Neuronal stem cell (in vitro differentiated cells): ENCODE results near the gene ZNF780A.

Source experiments
- DNase-seq: peaks from one replicate; pipeline ENCODE4 v3.0.0-alpha.2; 2013; ENCODE audit warnings: low spot score
- H2AFZ ChIP-seq: one replicate; pipeline ENCODE4 v1.6.1; 2013; ENCODE audit warnings: mild to moderate bottlenecking, low read length, inconsistent platforms
- H2AK5ac ChIP-seq: 2 replicates; pipeline ENCODE4 v1.6.1; 2013; ENCODE audit warnings: low read depth, mild to moderate bottlenecking, inconsistent platforms, low read length, moderate library complexity, mixed read lengths
- H2BK120ac ChIP-seq: 2 replicates; pipeline ENCODE4 v1.6.1; 2013; ENCODE audit warnings: low read depth, mild to moderate bottlenecking, inconsistent platforms, low read length, moderate library complexity, mixed read lengths
- H2BK12ac ChIP-seq: one replicate; pipeline ENCODE4 v1.6.1; 2013; ENCODE audit warnings: low read length, inconsistent platforms
- H2BK15ac ChIP-seq: 2 replicates; pipeline ENCODE4 v1.6.1; 2013; ENCODE audit warnings: mild to moderate bottlenecking, low read length, inconsistent platforms, mixed read lengths
- H2BK5ac ChIP-seq: one replicate; pipeline ENCODE4 v1.6.1; 2013; ENCODE audit warnings: inconsistent platforms, mild to moderate bottlenecking, low read length, moderate library complexity
- H3K14ac ChIP-seq: one replicate; pipeline ENCODE4 v1.6.1; 2013; ENCODE audit warnings: low read length, inconsistent platforms
- H3K18ac ChIP-seq: 2 replicates; pipeline ENCODE4 v1.6.1; 2013; ENCODE audit warnings: low read length, inconsistent platforms
- H3K23ac ChIP-seq: 2 replicates; pipeline ENCODE4 v1.6.1; 2013; ENCODE audit warnings: low read depth, mild to moderate bottlenecking, mixed read lengths, low read length, inconsistent platforms; ENCODE audit not compliant: poor library complexity
- H3K27ac ChIP-seq: replicated peaks from 3 replicates; pipeline ENCODE4 v1.5.1; 2013; ENCODE audit warnings: low read length, inconsistent platforms
- H3K27me3 ChIP-seq, 3 experiments: 2 replicates each; pipeline ENCODE4 v1.6.1; 2013; ENCODE audit warnings: low read length in 3 of 3, mild to moderate bottlenecking in 2 of 3, inconsistent platforms in 1 of 3, low read depth in 1 of 3, mixed read lengths in 1 of 3, moderate library complexity in 1 of 3; ENCODE audit not compliant: control insufficient read depth in 3 of 3, insufficient read depth in 3 of 3
- H3K36me3 ChIP-seq, 2 donors: replicated peaks in 1 of 2; 2 replicates each; pipeline ENCODE4 v1.6.1; 2013; ENCODE audit warnings: low read length in 2 of 2; ENCODE audit not compliant: control insufficient read depth in 2 of 2, insufficient read depth in 2 of 2
- H3K4ac ChIP-seq: 2 replicates; pipeline ENCODE4 v1.6.1; 2013; ENCODE audit warnings: inconsistent platforms, mild to moderate bottlenecking, low read length, moderate library complexity
- H3K4me1 ChIP-seq, 2 donors: 1 replicate in 1 of 2; 2 replicates in 1 of 2; pipeline ENCODE4 v1.6.1; 2013; ENCODE audit warnings: low read length in 2 of 2, low read depth in 1 of 2; ENCODE audit not compliant: control insufficient read depth in 2 of 2, insufficient read depth in 1 of 2
- H3K4me2 ChIP-seq: one replicate; pipeline ENCODE4 v1.6.1; 2013; ENCODE audit warnings: mild to moderate bottlenecking, low read length, inconsistent platforms; ENCODE audit not compliant: insufficient read depth, poor library complexity, severe bottlenecking
- H3K4me3 ChIP-seq, 2 donors: 2 replicates each; pipeline ENCODE4 v1.5.1; 2013; ENCODE audit warnings: low read length in 2 of 2, mild to moderate bottlenecking in 2 of 2, inconsistent platforms in 1 of 2, moderate library complexity in 1 of 2
- H3K79me1 ChIP-seq: one replicate; pipeline ENCODE4 v1.6.1; 2013; ENCODE audit warnings: low read depth, mild to moderate bottlenecking, inconsistent platforms, low read length, moderate library complexity
- H3K9ac ChIP-seq: one replicate; pipeline ENCODE4 v1.6.1; 2013; ENCODE audit warnings: mild to moderate bottlenecking, low read depth, low read length, inconsistent platforms; ENCODE audit not compliant: poor library complexity
- H3K9me3 ChIP-seq, 2 donors: replicated peaks in 1 of 2; 2 replicates each; pipeline versions ENCODE3 to v1.6.1; 2013; ENCODE audit warnings: low read length in 2 of 2, mild to moderate bottlenecking in 2 of 2, inconsistent platforms in 1 of 2, low read depth in 1 of 2, mixed read lengths in 1 of 2, moderate library complexity in 1 of 2; ENCODE audit not compliant: control insufficient read depth in 2 of 2, insufficient read depth in 1 of 2
- H4K8ac ChIP-seq: one replicate; pipeline ENCODE4 v1.6.1; 2013; ENCODE audit warnings: low read depth, mild to moderate bottlenecking, inconsistent platforms, low read length, moderate library complexity
- H4K91ac ChIP-seq: one replicate; pipeline ENCODE4 v1.6.1; 2013; ENCODE audit warnings: low read length, low read depth, mild to moderate bottlenecking, inconsistent platforms; ENCODE audit not compliant: poor library complexity
- WGBS, 2 donors: extraction: QIAGEN DNeasy Blood & Tissue Kit; methylation state at CpG; one replicate each; pipeline ENCODE4 v1.1.7; 2013; ENCODE audit warnings: missing lambda C conversion rate in 2 of 2, mixed read lengths in 1 of 2; ENCODE audit not compliant: insufficient read length in 2 of 2, insufficient replicate concordance in 1 of 2; ENCODE audit errors: extremely low coverage in 2 of 2; 5-methylcytosine and 5-hydroxymethylcytosine counted together

ZNF780A gene

GRCh38 chr19:40078377-40078776, 12.4 kb downstream of the ZNF780A start:
- no peak for DNase-seq
- no CpG with 5 or more reads among the region's 1 CpG for WGBS, 2 donors

GRCh38 chr19:40070058-40070457, 20.7 kb downstream of the ZNF780A start:
- Histone ChIP-seq H4K91ac (no peak overlapping the region), H2AFZ (no peak overlapping the region), H2BK120ac (no peak overlapping the region), H2BK5ac (no peak overlapping the region), H3K79me1 (no peaks in the 10 kb centered on the region), H2BK15ac (no peak overlapping the region), H3K9ac (no peak overlapping the region), H3K14ac (no peak overlapping the region), H3K4me2 (no peak overlapping the region), H3K4me3 (no peak overlapping the region), H3K9me3 (peaks cover 14 to 22% of the 10 kb centered on the region in 2 donors), H3K18ac (no peak overlapping the region), H3K23ac (no peak overlapping the region), H3K4ac (no peak overlapping the region), H3K36me3 (peaks cover 7 to 24% of the 10 kb centered on the region in 2 donors), H3K27me3 (no peaks in the 10 kb centered on the region), H4K8ac (no peak overlapping the region), H2AK5ac (no peak overlapping the region), H2BK12ac (no peak overlapping the region), H3K27ac (no peak overlapping the region), H3K4me1 (no peaks in the 10 kb centered on the region)
- DNase-seq, result no peak
- WGBS, 2 donors, result no CpG with 5 or more reads among the region's 1 CpG

More at GRCh38 chr19:40078377-40078776, 12.4 kb downstream of the ZNF780A start:
- Histone ChIP-seq H3K4me3 (no peak overlapping the region), H3K14ac (no peak overlapping the region), H4K91ac (no peak overlapping the region), H2BK5ac (no peak overlapping the region), H2BK120ac (no peak overlapping the region), H3K9me3 (peaks cover 16 to 66% of the 10 kb centered on the region in 2 donors), H3K36me3 (peaks cover 32 to 99% of the 10 kb centered on the region in 2 donors), H3K18ac (no peak overlapping the region), H3K27me3 (no peaks in the 10 kb centered on the region), H3K23ac (no peak overlapping the region), H3K9ac (no peak overlapping the region), H2AK5ac (no peak overlapping the region), H2AFZ (no peak overlapping the region), H3K4me2 (no peak overlapping the region), H4K8ac (no peak overlapping the region), H3K27ac (no peak overlapping the region), H2BK12ac (no peak overlapping the region), H3K4ac (no peak overlapping the region), H3K4me1 (no peaks in the 10 kb centered on the region), H2BK15ac (no peak overlapping the region), H3K79me1 (no peaks in the 10 kb centered on the region)

- H2BK15ac ChIP-seq, result no peak overlapping the region
- DNase-seq, result no peak
- H3K27ac ChIP-seq, result no peak overlapping the region
- H3K9ac ChIP-seq, result no peak overlapping the region
- no peak overlapping the region for H2BK5ac ChIP-seq
- H4K8ac ChIP-seq, result no peak overlapping the region
- H3K4me3 ChIP-seq, result no peak overlapping the region
- H3K4me2 ChIP-seq, result no peak overlapping the region
- H4K91ac ChIP-seq, result no peak overlapping the region
- no peak overlapping the region for H3K23ac ChIP-seq
- H3K14ac ChIP-seq, result no peak overlapping the region
- no peak overlapping the region for H3K18ac ChIP-seq
- no peak overlapping the region for H2AK5ac ChIP-seq
- no peak overlapping the region for H2AFZ ChIP-seq
- no peak overlapping the region for H2BK12ac ChIP-seq
- H3K27me3 ChIP-seq, result no peaks in the 10 kb centered on the region
- H2BK120ac ChIP-seq, result no peak overlapping the region
- peaks cover 2% of the 10 kb centered on the region for H3K79me1 ChIP-seq
- no CpG with 5 or more reads among the region's 1 CpG for WGBS, 2 donors
- H3K9me3 ChIP-seq, result peaks cover 0 to 39% of the 10 kb centered on the region in 2 donors
- no peak overlapping the region for H3K4ac ChIP-seq
- H3K36me3 ChIP-seq, result no peaks in the 10 kb centered on the region
- H3K4me1 ChIP-seq, result peaks cover 0 to 3% of the 10 kb centered on the region in 2 donors
Measured at GRCh38 chr19:40059624-40060023, 31.1 kb downstream of the ZNF780A start.

GRCh38 chr19:40057166-40057565, 33.6 kb downstream of the ZNF780A start:
- H2BK12ac ChIP-seq, result no peak overlapping the region

More at GRCh38 chr19:40057166-40057565, 33.6 kb downstream of the ZNF780A start:
- Histone ChIP-seq H3K4me1 (peaks cover 0 to 3% of the 10 kb centered on the region in 2 donors), H3K9ac (no peak overlapping the region), H3K9me3 (peaks cover 0 to 59% of the 10 kb centered on the region in 2 donors), H3K27ac (no peak overlapping the region), H3K36me3 (no peaks in the 10 kb centered on the region), H4K91ac (no peak overlapping the region), H3K4me3 (peak overlapping the region in 1 of 2 donors; percentile 88), H2BK120ac (no peak overlapping the region), H3K27me3 (no peaks in the 10 kb centered on the region), H2AFZ (no peak overlapping the region), H2BK15ac (no peak overlapping the region), H3K23ac (no peak overlapping the region), H3K14ac (no peak overlapping the region), H3K4ac (no peak overlapping the region), H4K8ac (no peak overlapping the region), H3K79me1 (peaks cover 2% of the 10 kb centered on the region), H2BK5ac (no peak overlapping the region), H3K4me2 (no peak overlapping the region), H2AK5ac (no peak overlapping the region), H3K18ac (no peak overlapping the region)
- no peak for DNase-seq
- no CpG with 5 or more reads among the region's 1 CpG for WGBS, 2 donors
